ENCODE results near the gene GBE1. TPM values are rescaled to one million over a fixed set of nuclear protein-coding genes. Genes with fewer than 3 reads are reported as not detected.
A peak's percentile ranks its signal among the peaks of the same experiment; 100 is the strongest.

GBE1 gene
- total RNA-seq, 1 donor from 2014 or later, result 14.7 TPM

GRCh38 chr3:81666502-81667121 is 94.8 kb downstream of the GBE1 start:
- peak; percentile 75 for TF ChIP-seq CTCF (conservative IDR thresholded peaks at IDR 0.05)
- no peaks in the 10 kb centered on the region for H3K36me3 Mint-ChIP-seq
- no peaks in the 10 kb centered on the region for H3K4me1 Mint-ChIP-seq (ENCODE audit: unreplicated experiment)
- no peaks in the 10 kb centered on the region for H3K27me3 Mint-ChIP-seq
- no peak overlapping the region for H3K4me3 Mint-ChIP-seq
- H3K27ac Mint-ChIP-seq, result no peak overlapping the region
- H3K9me3 Mint-ChIP-seq, result no peaks in the 10 kb centered on the region
- DNase-seq (ENCODE audit: extremely low spot score, unreplicated experiment), result no peak

DNA sequence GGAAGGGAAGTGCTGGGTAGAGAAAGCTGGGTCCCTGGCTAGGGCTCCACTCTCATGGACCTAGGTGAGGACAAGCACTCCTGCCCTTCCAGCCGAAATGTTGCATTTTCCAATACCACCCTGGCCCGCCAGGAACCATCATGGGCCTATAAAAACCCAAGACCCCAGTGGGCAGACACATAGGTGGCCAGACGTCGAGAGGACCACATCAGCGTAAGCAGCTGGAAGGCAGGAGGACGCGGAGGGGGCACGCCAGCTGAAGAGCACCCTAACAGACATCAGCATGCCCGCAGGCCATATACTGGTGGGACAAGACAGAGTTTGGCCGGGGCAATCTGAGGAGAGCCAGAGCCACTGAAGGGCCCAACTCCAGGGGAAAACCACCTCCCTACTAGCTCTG is 98.3 kb downstream of the GBE1 start:
- H3K4me3 Mint-ChIP-seq, result no peak overlapping the region

DNA sequence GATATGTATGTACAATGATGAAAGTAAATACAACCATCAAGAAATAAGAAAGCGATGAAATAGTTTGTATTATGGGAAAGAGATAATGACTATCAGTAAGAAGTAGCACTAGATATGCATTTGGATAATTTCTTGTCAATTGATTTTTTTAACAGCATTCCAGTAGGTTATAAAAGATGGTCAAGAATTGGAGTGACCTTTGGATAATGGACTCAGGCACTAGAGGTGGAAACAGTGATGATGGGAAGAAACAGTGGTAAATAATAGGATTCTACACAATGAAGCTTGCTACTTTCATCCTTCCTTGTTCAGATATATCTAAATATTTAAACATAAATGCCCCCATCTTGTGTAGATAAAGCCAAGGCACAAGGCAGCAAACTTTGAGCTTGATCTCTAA is 101.4 kb downstream of the GBE1 start:
- TF ChIP-seq CTCF (conservative IDR thresholded peaks at IDR 0.05), result no peak
- no peak overlapping the region for H3K27ac Mint-ChIP-seq
- H3K4me1 Mint-ChIP-seq (ENCODE audit: unreplicated experiment), result peaks cover 5% of the 10 kb centered on the region
- H3K27me3 Mint-ChIP-seq, result no peaks in the 10 kb centered on the region
- H3K9me3 Mint-ChIP-seq, result no peaks in the 10 kb centered on the region
- no peaks in the 10 kb centered on the region for H3K36me3 Mint-ChIP-seq
- H3K4me3 Mint-ChIP-seq, result no peak overlapping the region
- DNase-seq (ENCODE audit: extremely low spot score, unreplicated experiment), result no peak

More for the DNA sequence above, 98.3 kb downstream of the GBE1 start:
- no peak for DNase-seq (ENCODE audit: extremely low spot score, unreplicated experiment)
- Mint-ChIP-seq H3K27ac (no peak overlapping the region), H3K4me1 (ENCODE audit: unreplicated experiment) (peaks cover 5% of the 10 kb centered on the region), H3K9me3 (no peaks in the 10 kb centered on the region), H3K27me3 (no peaks in the 10 kb centered on the region), H3K36me3 (no peaks in the 10 kb centered on the region)
- TF ChIP-seq CTCF (conservative IDR thresholded peaks at IDR 0.05), result no peak

DNA sequence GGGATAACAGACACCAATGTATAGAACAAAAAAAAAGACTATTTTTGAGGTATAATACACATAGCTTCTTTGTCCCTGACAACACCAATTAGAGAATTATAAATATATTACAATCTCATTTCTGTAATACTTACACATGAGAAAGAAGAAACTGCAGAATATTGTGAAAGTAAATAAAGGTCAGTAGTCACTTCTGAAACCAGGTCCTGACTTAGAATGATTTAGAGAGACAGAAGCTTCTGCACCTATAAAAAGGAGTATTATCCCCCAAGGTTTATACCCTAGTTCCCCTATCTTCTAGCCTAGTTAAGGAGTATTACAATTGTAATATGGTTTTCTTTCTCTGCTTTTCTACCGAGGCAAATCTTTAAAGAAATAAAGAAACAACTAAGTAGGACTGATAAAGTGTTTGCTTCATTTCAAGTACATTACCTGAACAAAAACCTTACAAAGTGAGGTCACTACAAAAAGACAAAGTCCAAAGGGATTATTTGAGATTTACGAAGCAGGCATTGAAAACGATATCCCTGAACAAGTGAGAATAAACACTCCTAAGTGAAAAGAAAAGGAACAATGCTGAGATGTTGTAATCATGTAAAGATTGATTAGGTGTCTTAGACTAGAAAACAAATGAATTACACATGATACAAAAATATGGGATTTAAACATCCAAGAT is 103.0 kb downstream of the GBE1 start:
- Mint-ChIP-seq H3K27ac (no peak overlapping the region), H3K36me3 (no peaks in the 10 kb centered on the region), H3K4me1 (ENCODE audit: unreplicated experiment) (peaks cover 5% of the 10 kb centered on the region), H3K27me3 (no peaks in the 10 kb centered on the region), H3K4me3 (no peak overlapping the region), H3K9me3 (no peaks in the 10 kb centered on the region)
- DNase-seq (ENCODE audit: extremely low spot score, unreplicated experiment), result no peak
- no peak for TF ChIP-seq CTCF (conservative IDR thresholded peaks at IDR 0.05)

GRCh38 chr3:81651139-81651538 is 110.3 kb downstream of the GBE1 start:
- Mint-ChIP-seq H3K27ac (peak overlapping the region; percentile 69), H3K4me3 (no peak overlapping the region), H3K36me3 (no peaks in the 10 kb centered on the region), H3K4me1 (ENCODE audit: unreplicated experiment) (no peaks in the 10 kb centered on the region), H3K9me3 (no peaks in the 10 kb centered on the region), H3K27me3 (no peaks in the 10 kb centered on the region)
- no peak for DNase-seq (ENCODE audit: extremely low spot score, unreplicated experiment)
- TF ChIP-seq CTCF (conservative IDR thresholded peaks at IDR 0.05), result no peak
